Iris pigment epithelial cell (primary cell): Measurements from ENCODE around the gene PRKAR2B.
A peak's percentile ranks its signal among the peaks of the same experiment; 100 is the strongest.

Experiments
- DNase-seq: peaks from one replicate; pipeline ENCODE4 v3.0.0-alpha.2; 2011; ENCODE audit warnings: low read depth

PRKAR2B gene

GRCh38 chr7:107158028-107158427 lies 113.5 kb downstream of the PRKAR2B start:
- DNase-seq: no peak

- no peak for DNase-seq
Observed at GRCh38 chr7:107160389-107160788, 115.9 kb downstream of the PRKAR2B start.

GRCh38 chr7:107161415-107161814 lies 116.9 kb downstream of the PRKAR2B start:
- DNase-seq: no peak

- DNase-seq: peak; percentile 29
Observed at GRCh38 chr7:107162475-107162874, 118.0 kb downstream of the PRKAR2B start.

GRCh38 chr7:107164092-107164491 lies 119.6 kb downstream of the PRKAR2B start:
- peak; percentile 54 for DNase-seq

- peak; percentile 24 for DNase-seq
Observed at GRCh38 chr7:107165341-107165740, 120.8 kb downstream of the PRKAR2B start.

- no peak for DNase-seq
Observed at GRCh38 chr7:107166736-107167426, 122.4 kb downstream of the PRKAR2B start.

- DNase-seq: peak; percentile 90
Observed at GRCh38 chr7:107167483-107168232, 123.2 kb downstream of the PRKAR2B start.

GRCh38 chr7:107168233-107169119 lies 124.0 kb downstream of the PRKAR2B start, which contains the start of gene HBP1:
TSS of gene HBP1 (plus strand) at chr7:107169003. CDS start at chr7:107179894, 10,891 bp downstream.
- peak; percentile 100 for DNase-seq

GRCh38 chr7:107169120-107170050 lies 124.9 kb downstream of the PRKAR2B start:
- DNase-seq: peak; percentile 96

- no peak for DNase-seq
Observed at GRCh38 chr7:107170051-107170915, 125.8 kb downstream of the PRKAR2B start.

- no peak for DNase-seq
Observed at GRCh38 chr7:107171496-107171895, 127.0 kb downstream of the PRKAR2B start.

GRCh38 chr7:107172276-107173032 lies 127.9 kb downstream of the PRKAR2B start:
- DNase-seq: no peak

GRCh38 chr7:107173191-107173590 lies 128.7 kb downstream of the PRKAR2B start:
- DNase-seq: no peak

GRCh38 chr7:107173691-107174406 lies 129.3 kb downstream of the PRKAR2B start:
- DNase-seq: no peak

- DNase-seq: peak; percentile 74
Observed at GRCh38 chr7:107179326-107180164, 135.0 kb downstream of the PRKAR2B start.

GRCh38 chr7:107180378-107180777 lies 135.9 kb downstream of the PRKAR2B start:
- DNase-seq: peak; percentile 95

GRCh38 chr7:107181172-107181571 lies 136.7 kb downstream of the PRKAR2B start:
- DNase-seq: no peak
